Upper lobe of left lung (tissue), 4 donors: ENCODE results near the gene CMPK2.

Experiments
- CTCF ChIP-seq, 6 experiments: fragments of 450-650 bp in 4 of 6; fragments of 200-600 bp in 2 of 6; sonication (generic) in 2 of 6; IDR thresholded peaks; one replicate each; pipeline ENCODE4 v1.5.1; 2016 to 2019; ENCODE audit warnings: antibody characterized with exemption in 6 of 6
- EP300 ChIP-seq, 4 donors: sonication (generic); formaldehyde crosslinking; IDR thresholded peaks; one replicate each; pipeline ENCODE4 v1.5.1; 2017; ENCODE audit warnings: antibody characterized with exemption in 4 of 4, control low read depth in 2 of 4
- POLR2A ChIP-seq, 4 donors: fragments of 450-650 bp; IDR thresholded peaks; one replicate each; pipeline ENCODE4 v1.5.1; 2016 to 2017; ENCODE audit warnings: antibody characterized with exemption in 4 of 4, mild to moderate bottlenecking in 2 of 4
- POLR2AphosphoS5 ChIP-seq, 2 donors: sonication (generic); formaldehyde crosslinking; IDR thresholded peaks; one replicate each; pipeline ENCODE4 v1.5.1; 2017; ENCODE audit warnings: antibody characterized with exemption in 2 of 2

GRCh38 chr2:6846540-6846939 lies 19.2 kb downstream of the CMPK2 start:
- TF ChIP-seq CTCF (IDR thresholded peaks at IDR 0.05) (no peak), EP300 (IDR thresholded peaks at IDR 0.05) (no peak), POLR2A (IDR thresholded peaks at IDR 0.05) (no peak), POLR2AphosphoS5 (IDR thresholded peaks at IDR 0.05) (no peak)
